ENCODE measurements around the gene MAPT.
"Not testable (repeated sequence)": the region's sequence is repeated elsewhere in the genome, so short reads cannot be mapped to it uniquely, and the experiment has no call there.

Gene MAPT

GRCh38 chr17:45902892-45903346 is 8.6 kb downstream of the MAPT start:
- peak; percentile 70 for DNase-seq

- no peak for DNase-seq
Measured at GRCh38 chr17:45904866-45905265, 10.5 kb downstream of the MAPT start.

GRCh38 chr17:45905814-45906213 is 11.5 kb downstream of the MAPT start:
- no peak for DNase-seq

GRCh38 chr17:45906237-45906636 is 11.9 kb downstream of the MAPT start:
- DNase-seq, result peak; percentile 34

GRCh38 chr17:45906927-45907622 is 12.7 kb downstream of the MAPT start:
- no peak for DNase-seq

GRCh38 chr17:45907750-45908395 is 13.5 kb downstream of the MAPT start:
- no peak for DNase-seq

GRCh38 chr17:45908460-45908859 is 14.1 kb downstream of the MAPT start:
- DNase-seq, result no peak

GRCh38 chr17:45908935-45909334 is 14.6 kb downstream of the MAPT start:
- DNase-seq, result no peak

GRCh38 chr17:45910667-45911066 is 16.3 kb downstream of the MAPT start:
- no peak for DNase-seq

GRCh38 chr17:45912319-45912718 is 18.0 kb downstream of the MAPT start:
- no peak for DNase-seq

- DNase-seq, result not testable (repeated sequence)
Measured at GRCh38 chr17:45913030-45913429, 18.7 kb downstream of the MAPT start.

- no peak for DNase-seq
Measured at GRCh38 chr17:45914047-45914717, 19.8 kb downstream of the MAPT start.

- DNase-seq, result no peak
Measured at GRCh38 chr17:45915263-45915662, 20.9 kb downstream of the MAPT start.

GRCh38 chr17:45917081-45917480 is 22.7 kb downstream of the MAPT start:
- no peak for DNase-seq

GRCh38 chr17:45918241-45918745 is 23.9 kb downstream of the MAPT start:
- no peak for DNase-seq

GRCh38 chr17:45919136-45919535 is 24.8 kb downstream of the MAPT start:
- DNase-seq, result no peak

- no peak for DNase-seq
Measured at GRCh38 chr17:45920083-45920482, 25.7 kb downstream of the MAPT start.

- no peak for DNase-seq
Measured at GRCh38 chr17:45923511-45924268, 29.3 kb downstream of the MAPT start.

GRCh38 chr17:45924332-45924820 is 30.0 kb downstream of the MAPT start:
- DNase-seq, result no peak

GRCh38 chr17:45925311-45925710 is 31.0 kb downstream of the MAPT start:
- DNase-seq, result no peak

GRCh38 chr17:45927247-45927646 is 32.9 kb downstream of the MAPT start:
- DNase-seq, result no peak

- no peak for DNase-seq
Measured at GRCh38 chr17:45929344-45929743, 35.0 kb downstream of the MAPT start.

- no peak for DNase-seq
Measured at GRCh38 chr17:45930420-45930951, 36.1 kb downstream of the MAPT start.
